Neuronal stem cell (in vitro differentiated cells): ENCODE results near the gene OAS2.

Source experiments
- DNase-seq: peaks from one replicate; pipeline ENCODE4 v3.0.0-alpha.2; 2013; ENCODE audit warnings: low spot score
- H2AFZ ChIP-seq: one replicate; pipeline ENCODE4 v1.6.1; 2013; ENCODE audit warnings: mild to moderate bottlenecking, low read length, inconsistent platforms
- H2AK5ac ChIP-seq: 2 replicates; pipeline ENCODE4 v1.6.1; 2013; ENCODE audit warnings: low read depth, mild to moderate bottlenecking, inconsistent platforms, low read length, moderate library complexity, mixed read lengths
- H2BK120ac ChIP-seq: 2 replicates; pipeline ENCODE4 v1.6.1; 2013; ENCODE audit warnings: low read depth, mild to moderate bottlenecking, inconsistent platforms, low read length, moderate library complexity, mixed read lengths
- H2BK12ac ChIP-seq: one replicate; pipeline ENCODE4 v1.6.1; 2013; ENCODE audit warnings: low read length, inconsistent platforms
- H2BK15ac ChIP-seq: 2 replicates; pipeline ENCODE4 v1.6.1; 2013; ENCODE audit warnings: mild to moderate bottlenecking, low read length, inconsistent platforms, mixed read lengths
- H2BK5ac ChIP-seq: one replicate; pipeline ENCODE4 v1.6.1; 2013; ENCODE audit warnings: inconsistent platforms, mild to moderate bottlenecking, low read length, moderate library complexity
- H3K14ac ChIP-seq: one replicate; pipeline ENCODE4 v1.6.1; 2013; ENCODE audit warnings: low read length, inconsistent platforms
- H3K18ac ChIP-seq: 2 replicates; pipeline ENCODE4 v1.6.1; 2013; ENCODE audit warnings: low read length, inconsistent platforms
- H3K23ac ChIP-seq: 2 replicates; pipeline ENCODE4 v1.6.1; 2013; ENCODE audit warnings: low read depth, mild to moderate bottlenecking, mixed read lengths, low read length, inconsistent platforms; ENCODE audit not compliant: poor library complexity
- H3K27ac ChIP-seq: replicated peaks from 3 replicates; pipeline ENCODE4 v1.5.1; 2013; ENCODE audit warnings: low read length, inconsistent platforms
- H3K27me3 ChIP-seq, 3 experiments: 2 replicates each; pipeline ENCODE4 v1.6.1; 2013; ENCODE audit warnings: low read length in 3 of 3, mild to moderate bottlenecking in 2 of 3, inconsistent platforms in 1 of 3, low read depth in 1 of 3, mixed read lengths in 1 of 3, moderate library complexity in 1 of 3; ENCODE audit not compliant: control insufficient read depth in 3 of 3, insufficient read depth in 3 of 3
- H3K36me3 ChIP-seq, 2 donors: replicated peaks in 1 of 2; 2 replicates each; pipeline ENCODE4 v1.6.1; 2013; ENCODE audit warnings: low read length in 2 of 2; ENCODE audit not compliant: control insufficient read depth in 2 of 2, insufficient read depth in 2 of 2
- H3K4ac ChIP-seq: 2 replicates; pipeline ENCODE4 v1.6.1; 2013; ENCODE audit warnings: inconsistent platforms, mild to moderate bottlenecking, low read length, moderate library complexity
- H3K4me1 ChIP-seq, 2 donors: 1 replicate in 1 of 2; 2 replicates in 1 of 2; pipeline ENCODE4 v1.6.1; 2013; ENCODE audit warnings: low read length in 2 of 2, low read depth in 1 of 2; ENCODE audit not compliant: control insufficient read depth in 2 of 2, insufficient read depth in 1 of 2
- H3K4me2 ChIP-seq: one replicate; pipeline ENCODE4 v1.6.1; 2013; ENCODE audit warnings: mild to moderate bottlenecking, low read length, inconsistent platforms; ENCODE audit not compliant: insufficient read depth, poor library complexity, severe bottlenecking
- H3K4me3 ChIP-seq, 2 donors: 2 replicates each; pipeline ENCODE4 v1.5.1; 2013; ENCODE audit warnings: low read length in 2 of 2, mild to moderate bottlenecking in 2 of 2, inconsistent platforms in 1 of 2, moderate library complexity in 1 of 2
- H3K79me1 ChIP-seq: one replicate; pipeline ENCODE4 v1.6.1; 2013; ENCODE audit warnings: low read depth, mild to moderate bottlenecking, inconsistent platforms, low read length, moderate library complexity
- H3K9ac ChIP-seq: one replicate; pipeline ENCODE4 v1.6.1; 2013; ENCODE audit warnings: mild to moderate bottlenecking, low read depth, low read length, inconsistent platforms; ENCODE audit not compliant: poor library complexity
- H3K9me3 ChIP-seq, 2 donors: replicated peaks in 1 of 2; 2 replicates each; pipeline versions ENCODE3 to v1.6.1; 2013; ENCODE audit warnings: low read length in 2 of 2, mild to moderate bottlenecking in 2 of 2, inconsistent platforms in 1 of 2, low read depth in 1 of 2, mixed read lengths in 1 of 2, moderate library complexity in 1 of 2; ENCODE audit not compliant: control insufficient read depth in 2 of 2, insufficient read depth in 1 of 2
- H4K8ac ChIP-seq: one replicate; pipeline ENCODE4 v1.6.1; 2013; ENCODE audit warnings: low read depth, mild to moderate bottlenecking, inconsistent platforms, low read length, moderate library complexity
- H4K91ac ChIP-seq: one replicate; pipeline ENCODE4 v1.6.1; 2013; ENCODE audit warnings: low read length, low read depth, mild to moderate bottlenecking, inconsistent platforms; ENCODE audit not compliant: poor library complexity
- WGBS, 2 donors: extraction: QIAGEN DNeasy Blood & Tissue Kit; methylation state at CpG; one replicate each; pipeline ENCODE4 v1.1.7; 2013; ENCODE audit warnings: missing lambda C conversion rate in 2 of 2, mixed read lengths in 1 of 2; ENCODE audit not compliant: insufficient read length in 2 of 2, insufficient replicate concordance in 1 of 2; ENCODE audit errors: extremely low coverage in 2 of 2; 5-methylcytosine and 5-hydroxymethylcytosine counted together

Gene OAS2

GRCh38 chr12:113058553-113058952 is 80.2 kb downstream of the OAS2 start:
- Histone ChIP-seq H2BK12ac (no peak overlapping the region), H3K18ac (no peak overlapping the region), H3K4me1 (peaks cover 8 to 9% of the 10 kb centered on the region in 2 donors), H3K36me3 (peaks cover 0 to 2% of the 10 kb centered on the region in 2 donors), H3K14ac (no peak overlapping the region), H3K4me3 (no peak overlapping the region), H3K9ac (no peak overlapping the region), H4K8ac (no peak overlapping the region), H2AFZ (no peak overlapping the region), H2BK15ac (no peak overlapping the region), H2BK5ac (no peak overlapping the region), H3K23ac (no peak overlapping the region), H3K27ac (no peak overlapping the region), H4K91ac (no peak overlapping the region), H2AK5ac (no peak overlapping the region), H3K4ac (no peak overlapping the region), H3K27me3 (peaks cover 0 to 62% (median 15%) of the 10 kb centered on the region in 3 experiments), H3K9me3 (no peaks in the 10 kb centered on the region), H2BK120ac (no peak overlapping the region), H3K79me1 (peaks cover 2% of the 10 kb centered on the region), H3K4me2 (no peak overlapping the region)
- WGBS, 2 donors, result no CpG with 5 or more reads among the region's 1 CpG
- no peak for DNase-seq

DNA sequence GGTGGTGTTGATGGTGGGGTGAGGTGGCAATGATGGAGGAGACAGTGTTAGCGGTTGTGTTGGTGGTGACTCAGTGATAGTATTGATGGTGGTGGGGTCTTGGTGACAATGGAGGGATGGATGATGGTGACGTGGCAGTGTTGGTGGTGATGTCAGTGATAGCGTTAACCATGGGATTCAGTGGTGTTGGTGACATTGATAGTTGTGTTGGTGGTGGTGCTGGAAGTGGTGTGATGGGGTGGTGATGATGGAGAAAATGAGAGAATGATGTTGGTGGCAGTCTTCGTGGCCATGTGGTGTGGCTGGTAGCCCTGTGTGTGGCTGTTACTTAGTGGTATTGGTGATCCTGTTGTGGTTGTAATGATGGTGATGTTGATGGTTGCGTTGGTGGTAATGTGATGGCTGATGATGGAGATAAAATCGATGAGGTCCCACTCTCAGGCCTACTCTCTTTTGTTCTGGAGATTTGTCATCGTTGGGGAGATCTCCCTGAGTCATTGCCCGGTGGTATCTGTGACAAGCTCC is 80.8 kb downstream of the OAS2 start:
- H3K18ac ChIP-seq, result no peak overlapping the region
- peaks cover 8 to 9% of the 10 kb centered on the region in 2 donors for H3K4me1 ChIP-seq
- H3K14ac ChIP-seq, result no peak overlapping the region
- no peak for DNase-seq
- no peak overlapping the region for H2BK120ac ChIP-seq
- no peak overlapping the region for H3K27ac ChIP-seq
- H3K36me3 ChIP-seq, result peaks cover 0 to 2% of the 10 kb centered on the region in 2 donors
- no peak overlapping the region for H3K23ac ChIP-seq
- H3K4me2 ChIP-seq, result no peak overlapping the region
- H2AK5ac ChIP-seq, result no peak overlapping the region
- 100% methylated on average over 2 of the region's 8 CpGs; no CpG with 5 or more reads in 1 of the 2 donors for WGBS, 2 donors
- H3K9me3 ChIP-seq, result no peaks in the 10 kb centered on the region
- no peak overlapping the region for H2BK15ac ChIP-seq
- no peak overlapping the region for H2BK5ac ChIP-seq
- no peak overlapping the region for H3K4ac ChIP-seq
- H2BK12ac ChIP-seq, result no peak overlapping the region
- peaks cover 0 to 66% (median 14%) of the 10 kb centered on the region in 3 experiments for H3K27me3 ChIP-seq
- no peak overlapping the region for H2AFZ ChIP-seq
- peaks cover 2% of the 10 kb centered on the region for H3K79me1 ChIP-seq
- H4K8ac ChIP-seq, result no peak overlapping the region
- no peak overlapping the region for H3K9ac ChIP-seq
- no peak overlapping the region for H4K91ac ChIP-seq
- H3K4me3 ChIP-seq, result peak overlapping the region in 1 of 2 donors; percentile 19

DNA sequence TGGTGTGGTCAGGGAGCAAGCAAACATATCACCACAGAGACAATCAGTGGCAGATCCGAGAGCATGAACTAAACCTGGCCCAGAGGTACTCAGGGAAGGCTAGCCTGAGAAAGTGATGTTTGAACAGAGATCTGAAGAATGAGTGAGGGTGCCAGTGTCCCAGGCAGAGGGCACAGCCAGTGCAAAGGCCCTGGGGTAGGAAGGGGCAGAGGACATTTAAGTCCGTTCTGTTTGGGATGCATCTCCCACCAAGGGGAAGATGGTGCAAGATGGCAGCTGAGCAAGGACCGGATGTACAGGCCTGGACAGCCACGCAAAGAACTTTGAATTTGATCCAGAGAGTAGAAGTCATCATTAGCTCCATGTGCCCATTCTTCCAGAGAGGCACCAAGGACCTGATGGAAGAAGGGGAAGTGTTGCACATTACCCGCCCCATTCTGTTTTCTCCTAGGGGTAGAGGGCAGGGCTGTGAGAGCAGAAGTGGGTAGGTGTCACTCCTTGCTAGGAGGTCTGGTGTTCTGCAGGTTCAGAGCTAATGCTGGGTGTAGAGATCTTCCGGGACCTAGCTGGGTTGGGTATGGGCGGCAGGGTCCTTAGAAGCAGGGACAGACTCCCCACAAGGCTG is 82.1 kb downstream of the OAS2 start:
- no peak overlapping the region for H3K4me3 ChIP-seq
- no peak overlapping the region for H3K9ac ChIP-seq
- H3K4me1 ChIP-seq, result peaks cover 9% of the 10 kb centered on the region in 2 donors
- H2AK5ac ChIP-seq, result no peak overlapping the region
- H3K36me3 ChIP-seq, result peaks cover 0 to 2% of the 10 kb centered on the region in 2 donors
- no peak overlapping the region for H3K4me2 ChIP-seq
- H4K8ac ChIP-seq, result peak overlapping the region; percentile 52
- H2BK5ac ChIP-seq, result no peak overlapping the region
- no peak overlapping the region for H3K14ac ChIP-seq
- DNase-seq, result no peak
- H3K18ac ChIP-seq, result no peak overlapping the region
- H3K79me1 ChIP-seq, result peaks cover 2% of the 10 kb centered on the region
- H3K27ac ChIP-seq, result no peak overlapping the region
- no peaks in the 10 kb centered on the region for H3K9me3 ChIP-seq
- H2BK15ac ChIP-seq, result no peak overlapping the region
- no peak overlapping the region for H3K4ac ChIP-seq
- WGBS, 2 donors, result no CpG with 5 or more reads among the region's 7 CpGs
- H2BK120ac ChIP-seq, result no peak overlapping the region
- no peak overlapping the region for H3K23ac ChIP-seq
- no peak overlapping the region for H2AFZ ChIP-seq
- H4K91ac ChIP-seq, result no peak overlapping the region
- no peak overlapping the region for H2BK12ac ChIP-seq
- H3K27me3 ChIP-seq, result peaks cover 0 to 59% (median 12%) of the 10 kb centered on the region in 3 experiments

DNA sequence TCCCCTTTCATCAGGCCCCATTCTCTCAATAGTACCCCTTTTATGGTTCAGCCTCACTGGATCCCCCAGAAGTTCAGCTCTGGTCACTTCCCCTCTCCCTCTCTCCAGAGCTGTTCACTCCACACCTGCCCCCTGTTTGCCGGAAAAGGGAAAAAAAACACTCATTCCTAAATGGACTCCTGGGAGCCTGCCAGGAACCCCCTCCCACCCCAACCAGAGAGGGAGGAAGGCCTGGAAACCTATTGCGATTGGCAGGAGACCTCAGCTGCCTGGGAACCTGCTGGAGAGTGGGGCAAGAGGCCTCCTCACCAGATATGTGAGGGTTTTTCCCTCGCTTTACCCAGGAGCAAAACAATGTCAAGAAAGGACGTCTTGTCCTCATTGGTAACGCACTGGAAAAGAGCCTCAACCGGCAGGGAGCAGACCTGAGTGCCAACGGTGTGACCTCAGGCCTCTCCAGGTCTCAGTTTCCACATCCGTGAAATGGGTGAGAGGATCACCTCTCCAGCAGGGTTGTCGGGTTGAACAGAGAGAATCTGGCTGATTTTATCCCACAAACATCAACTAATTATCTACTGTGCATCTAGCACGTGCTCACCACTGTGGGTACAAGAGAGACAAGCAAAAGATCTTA is 82.9 kb downstream of the OAS2 start:
- H3K4me2 ChIP-seq, result no peak overlapping the region
- no peak overlapping the region for H4K91ac ChIP-seq
- H3K4me1 ChIP-seq, result peaks cover 9 to 12% of the 10 kb centered on the region in 2 donors
- H3K27me3 ChIP-seq, result peaks cover 0 to 52% (median 6%) of the 10 kb centered on the region in 3 experiments
- H3K9me3 ChIP-seq, result no peaks in the 10 kb centered on the region
- H2BK5ac ChIP-seq, result no peak overlapping the region
- no peak overlapping the region for H3K4me3 ChIP-seq
- H3K27ac ChIP-seq, result no peak overlapping the region
- H3K23ac ChIP-seq, result no peak overlapping the region
- no peak for DNase-seq
- peak overlapping the region; percentile 40 for H3K18ac ChIP-seq
- no peak overlapping the region for H2BK120ac ChIP-seq
- H3K9ac ChIP-seq, result no peak overlapping the region
- no peak overlapping the region for H4K8ac ChIP-seq
- no peak overlapping the region for H2AK5ac ChIP-seq
- no CpG with 5 or more reads among the region's 10 CpGs for WGBS, 2 donors
- H3K79me1 ChIP-seq, result peaks cover 2% of the 10 kb centered on the region
- no peak overlapping the region for H2AFZ ChIP-seq
- H3K36me3 ChIP-seq, result peaks cover 0 to 2% of the 10 kb centered on the region in 2 donors
- no peak overlapping the region for H2BK12ac ChIP-seq
- H3K14ac ChIP-seq, result no peak overlapping the region
- H3K4ac ChIP-seq, result no peak overlapping the region
- no peak overlapping the region for H2BK15ac ChIP-seq
